AG10803 (cell line): ENCODE results near the gene HIPK1.

ENCODE experiments used
- DNase-seq: peaks from one replicate; pipeline ENCODE4 v3.0.0; 2010; ENCODE audit warnings: low read depth
- H3K4me3 ChIP-seq: 2 replicates; pipeline ENCODE4 v1.5.1; 2011; ENCODE audit warnings: mild to moderate bottlenecking, low read length, control low read depth
- TF ChIP-seq, protein P1 (sequence below): conservative IDR thresholded peaks from 2 replicates; pipeline ENCODE4 v1.5.1; 2011; ENCODE audit warnings: mild to moderate bottlenecking, low read length, control low read depth, inconsistent platforms

The HIPK1 gene

GRCh38 chr1:113929750-113930498 lies 800 bp downstream of the HIPK1 start:
- TF ChIP-seq, protein P1, sequence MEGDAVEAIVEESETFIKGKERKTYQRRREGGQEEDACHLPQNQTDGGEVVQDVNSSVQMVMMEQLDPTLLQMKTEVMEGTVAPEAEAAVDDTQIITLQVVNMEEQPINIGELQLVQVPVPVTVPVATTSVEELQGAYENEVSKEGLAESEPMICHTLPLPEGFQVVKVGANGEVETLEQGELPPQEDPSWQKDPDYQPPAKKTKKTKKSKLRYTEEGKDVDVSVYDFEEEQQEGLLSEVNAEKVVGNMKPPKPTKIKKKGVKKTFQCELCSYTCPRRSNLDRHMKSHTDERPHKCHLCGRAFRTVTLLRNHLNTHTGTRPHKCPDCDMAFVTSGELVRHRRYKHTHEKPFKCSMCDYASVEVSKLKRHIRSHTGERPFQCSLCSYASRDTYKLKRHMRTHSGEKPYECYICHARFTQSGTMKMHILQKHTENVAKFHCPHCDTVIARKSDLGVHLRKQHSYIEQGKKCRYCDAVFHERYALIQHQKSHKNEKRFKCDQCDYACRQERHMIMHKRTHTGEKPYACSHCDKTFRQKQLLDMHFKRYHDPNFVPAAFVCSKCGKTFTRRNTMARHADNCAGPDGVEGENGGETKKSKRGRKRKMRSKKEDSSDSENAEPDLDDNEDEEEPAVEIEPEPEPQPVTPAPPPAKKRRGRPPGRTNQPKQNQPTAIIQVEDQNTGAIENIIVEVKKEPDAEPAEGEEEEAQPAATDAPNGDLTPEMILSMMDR = no peak
- DNase-seq = peak; percentile 51
- H3K4me3 ChIP-seq = peak overlapping the region; percentile 93

DNA sequence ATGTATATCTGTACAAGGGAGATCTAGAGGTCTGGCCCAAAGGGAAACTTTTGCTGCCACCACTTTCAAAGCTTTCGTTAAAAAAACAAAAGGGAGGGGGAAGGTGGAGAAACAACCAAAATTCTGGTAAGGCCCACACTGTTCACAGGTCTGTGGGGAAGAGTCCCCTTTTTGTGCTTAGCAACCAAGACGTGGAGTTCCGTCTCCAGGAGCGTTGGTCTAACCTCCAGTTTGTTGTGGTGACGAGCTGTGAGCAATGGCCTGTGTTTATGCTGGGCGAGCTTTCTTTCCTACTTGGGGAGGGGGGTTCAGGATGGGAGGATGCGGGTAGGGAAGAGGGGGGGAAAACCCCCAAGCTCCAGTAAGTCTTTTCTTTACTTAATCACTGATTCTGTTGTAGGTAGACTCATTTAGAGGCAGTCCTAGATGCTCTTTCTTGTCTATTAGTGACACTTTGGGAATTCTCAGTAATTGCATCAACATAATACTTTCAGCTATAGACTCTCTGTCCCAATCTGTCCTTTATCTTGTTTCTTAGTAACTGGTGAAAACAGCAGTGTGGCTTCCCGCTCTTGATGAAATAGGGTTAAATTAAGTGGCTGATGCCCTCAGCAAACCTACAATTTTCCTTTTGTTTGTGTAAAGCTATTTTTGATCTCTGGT lies 1.5 kb downstream of the HIPK1 start:
- peak; percentile 72 for DNase-seq
- TF ChIP-seq, protein P1 = no peak

DNA sequence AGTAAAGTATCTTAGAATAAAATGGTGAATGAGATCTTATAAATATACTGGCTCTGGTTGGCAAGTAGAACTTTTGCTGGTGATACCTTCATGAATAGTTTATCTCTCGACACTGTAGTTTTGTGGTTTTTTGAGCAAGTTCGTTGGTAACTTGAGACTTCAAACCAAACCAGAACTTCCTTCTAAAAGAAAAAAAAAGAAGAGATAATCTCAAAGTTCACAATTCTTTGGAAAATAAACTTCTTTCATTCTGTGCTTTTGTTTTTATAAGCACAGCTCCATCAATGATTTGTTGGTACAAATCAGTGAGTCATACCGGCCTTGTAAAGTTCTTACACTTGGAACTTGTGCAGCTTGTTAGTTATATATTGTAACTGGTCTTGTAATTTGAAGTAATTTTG lies 2.3 kb downstream of the HIPK1 start:
- DNase-seq = peak; percentile 24
- TF ChIP-seq, protein P1 = no peak
- H3K4me3 ChIP-seq = peak overlapping the region; percentile 93

More for the DNA sequence above, 1.5 kb downstream of the HIPK1 start:
- H3K4me3 ChIP-seq = peak overlapping the region; percentile 93

DNA sequence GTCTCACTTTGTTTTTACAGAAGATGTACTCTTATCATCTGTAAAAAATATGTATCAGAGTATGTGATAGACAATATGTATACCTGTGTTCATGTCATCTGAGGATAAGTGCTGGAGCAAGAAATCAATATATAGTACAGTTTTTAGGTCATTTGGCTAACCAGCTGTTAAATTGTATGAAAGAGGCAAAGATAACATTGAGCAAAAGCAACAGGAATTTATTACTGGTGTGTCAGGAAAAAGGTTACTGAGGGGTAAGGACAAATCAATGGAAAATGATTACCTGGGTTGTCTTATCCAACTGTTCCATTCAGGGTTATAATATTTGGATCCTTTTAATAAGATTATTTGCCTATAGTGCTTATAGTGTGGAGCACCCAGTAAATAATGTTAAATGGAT lies 4.9 kb downstream of the HIPK1 start:
- no peak overlapping the region for H3K4me3 ChIP-seq
- DNase-seq = no peak
- TF ChIP-seq, protein P1 = no peak

GRCh38 chr1:113934511-113935055 lies 5.5 kb downstream of the HIPK1 start:
- TF ChIP-seq, protein P1 = no peak
- no peak for DNase-seq
- no peak overlapping the region for H3K4me3 ChIP-seq

- TF ChIP-seq, protein P1 = no peak
- no peak for DNase-seq
Measured at GRCh38 chr1:113935176-113935575, 6.1 kb downstream of the HIPK1 start.

More at GRCh38 chr1:113935176-113935575, 6.1 kb downstream of the HIPK1 start:
- H3K4me3 ChIP-seq = no peak overlapping the region
